K562 (cell line): ENCODE results near the gene FEM1B. TPM values are rescaled to one million over a fixed set of nuclear protein-coding genes. Genes with fewer than 3 reads are reported as not detected.

ENCODE experiments used
- E2F1 ChIP-seq: sonication (generic); formaldehyde crosslinking; IDR thresholded peaks from 2 replicates; pipeline ENCODE4 v1.8.1; 2023; ENCODE audit warnings: mild to moderate bottlenecking, missing genetic modification reagents, moderate library complexity
- E2F6 ChIP-seq, 2 experiments: IDR thresholded peaks; 2 replicates each; pipeline ENCODE4 v1.6.1; 2011; ENCODE audit warnings: borderline replicate concordance in 1 of 2, control low read depth in 1 of 2, low read depth in 1 of 2, low read length in 1 of 2, mild to moderate bottlenecking in 1 of 2, mixed read lengths in 1 of 2, moderate library complexity in 1 of 2; ENCODE audit not compliant: insufficient read depth in 1 of 2, insufficient read length in 1 of 2, poor library complexity in 1 of 2, severe bottlenecking in 1 of 2; ENCODE audit errors: extremely low read depth in 1 of 2
- EP300 ChIP-seq: IDR thresholded peaks from 2 replicates; pipeline ENCODE4 v1.6.1; 2012; ENCODE audit warnings: low read length, improper control_type of control experiment
- NBN ChIP-seq: fragments of 450-650 bp; IDR thresholded peaks from 2 replicates; pipeline ENCODE4 v1.6.1; 2016; ENCODE audit warnings: low read depth, mild to moderate bottlenecking
- RBM25 ChIP-seq: fragments of 200-400 bp; formaldehyde crosslinking; IDR thresholded peaks from 2 replicates; pipeline ENCODE4 v1.6.1; 2018; ENCODE audit warnings: low read length, low read depth, moderate library complexity; ENCODE audit not compliant: severe bottlenecking
- RBM34 ChIP-seq: fragments of 200-400 bp; formaldehyde crosslinking; IDR thresholded peaks from 2 replicates; pipeline ENCODE4 v1.6.1; 2018; ENCODE audit warnings: low read length, borderline replicate concordance; ENCODE audit not compliant: insufficient read depth
- STAT6 ChIP-seq: sonication (generic); formaldehyde crosslinking; IDR thresholded peaks from 2 replicates; pipeline ENCODE4 v1.8.1; 2023; ENCODE audit warnings: mild to moderate bottlenecking, missing genetic modification reagents
- XRCC4 ChIP-seq: IDR thresholded peaks from one replicate; pipeline ENCODE4 v1.6.1; 2011; ENCODE audit not compliant: insufficient read depth, insufficient read length; ENCODE audit errors: extremely low read depth
- ZEB2 ChIP-seq: fragments of 450-650 bp; IDR thresholded peaks from 2 replicates; pipeline ENCODE4 v1.6.1; 2016
- polyA plus RNA-seq, 8 experiments: library from polyadenylated mRNA; depleted of rRNA in 4 of 8; stranded (reverse) in 5 of 8; unstranded in 3 of 8; fragments of >200 nt; fragmentation: Nextera tagmentation in 2 of 8; fragmentation: Illumina TruSeq in 1 of 8; extraction: Ambion mirVana in 2 of 8; extraction: Trizol in 1 of 8; gene quantifications; 2 replicates each; pipeline versions ENCODE4 v1.2.1 to v1.2.3, GENCODE V29; 2011 to 2014; ENCODE audit warnings: inconsistent platforms in 1 of 8, missing spikeins in 1 of 8
- total RNA-seq, 7 experiments: library from RNA; depleted of rRNA in 6 of 7; stranded (reverse); fragments of >200 nt in 6 of 7; fragmentation: Illumina TruSeq in 2 of 7; extraction: Trizol in 2 of 7; gene quantifications; 2 replicates each; pipeline versions ENCODE4 v1.2.1 to v1.2.3, GENCODE V29; 2011 to 2021; ENCODE audit warnings: low replicate concordance in 1 of 7
- TF ChIP-seq, protein P1 (sequence below): sonication (generic); formaldehyde crosslinking; IDR thresholded peaks from 2 replicates; pipeline ENCODE4 v1.8.0; 2022; ENCODE audit warnings: mild to moderate bottlenecking, missing genetic modification reagents
- TF ChIP-seq, protein P2 (sequence below), 2 experiments: fragments of 450-650 bp in 1 of 2; sonication (generic) in 1 of 2; formaldehyde crosslinking in 1 of 2; IDR thresholded peaks; 2 replicates each; pipeline versions ENCODE4 v1.7.1 to v1.9.0; 2016 to 2022; ENCODE audit warnings: inconsistent platforms in 1 of 2, mild to moderate bottlenecking in 1 of 2, missing genetic modification reagents in 1 of 2

Gene FEM1B
- total and polyA plus RNA-seq, 9 of the 15 experiments (the other 6 are each of a cell fraction or from before 2014, with no cell fraction given) = 5.9 to 61.6 (median 20.1) TPM

GRCh38 chr15:68284616-68285258 lies 7.2 kb downstream of the FEM1B start (continued):
- TF ChIP-seq E2F1 (CRISPR knock-in tag) = no peak
- no peak for TF ChIP-seq XRCC4
- TF ChIP-seq, protein P1, sequence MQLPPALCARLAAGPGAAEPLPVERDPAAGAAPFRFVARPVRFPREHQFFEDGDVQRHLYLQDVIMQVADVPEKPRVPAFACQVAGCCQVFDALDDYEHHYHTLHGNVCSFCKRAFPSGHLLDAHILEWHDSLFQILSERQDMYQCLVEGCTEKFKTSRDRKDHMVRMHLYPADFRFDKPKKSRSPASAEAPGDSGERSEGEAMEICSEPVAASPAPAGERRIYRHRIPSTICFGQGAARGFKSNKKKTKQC (CRISPR knock-in tag) = no peak
- TF ChIP-seq RBM25 = no peak
- TF ChIP-seq ZEB2 = no peak
- TF ChIP-seq STAT6 (CRISPR knock-in tag) = no peak
- no peak for TF ChIP-seq EP300
- TF ChIP-seq, protein P2, sequence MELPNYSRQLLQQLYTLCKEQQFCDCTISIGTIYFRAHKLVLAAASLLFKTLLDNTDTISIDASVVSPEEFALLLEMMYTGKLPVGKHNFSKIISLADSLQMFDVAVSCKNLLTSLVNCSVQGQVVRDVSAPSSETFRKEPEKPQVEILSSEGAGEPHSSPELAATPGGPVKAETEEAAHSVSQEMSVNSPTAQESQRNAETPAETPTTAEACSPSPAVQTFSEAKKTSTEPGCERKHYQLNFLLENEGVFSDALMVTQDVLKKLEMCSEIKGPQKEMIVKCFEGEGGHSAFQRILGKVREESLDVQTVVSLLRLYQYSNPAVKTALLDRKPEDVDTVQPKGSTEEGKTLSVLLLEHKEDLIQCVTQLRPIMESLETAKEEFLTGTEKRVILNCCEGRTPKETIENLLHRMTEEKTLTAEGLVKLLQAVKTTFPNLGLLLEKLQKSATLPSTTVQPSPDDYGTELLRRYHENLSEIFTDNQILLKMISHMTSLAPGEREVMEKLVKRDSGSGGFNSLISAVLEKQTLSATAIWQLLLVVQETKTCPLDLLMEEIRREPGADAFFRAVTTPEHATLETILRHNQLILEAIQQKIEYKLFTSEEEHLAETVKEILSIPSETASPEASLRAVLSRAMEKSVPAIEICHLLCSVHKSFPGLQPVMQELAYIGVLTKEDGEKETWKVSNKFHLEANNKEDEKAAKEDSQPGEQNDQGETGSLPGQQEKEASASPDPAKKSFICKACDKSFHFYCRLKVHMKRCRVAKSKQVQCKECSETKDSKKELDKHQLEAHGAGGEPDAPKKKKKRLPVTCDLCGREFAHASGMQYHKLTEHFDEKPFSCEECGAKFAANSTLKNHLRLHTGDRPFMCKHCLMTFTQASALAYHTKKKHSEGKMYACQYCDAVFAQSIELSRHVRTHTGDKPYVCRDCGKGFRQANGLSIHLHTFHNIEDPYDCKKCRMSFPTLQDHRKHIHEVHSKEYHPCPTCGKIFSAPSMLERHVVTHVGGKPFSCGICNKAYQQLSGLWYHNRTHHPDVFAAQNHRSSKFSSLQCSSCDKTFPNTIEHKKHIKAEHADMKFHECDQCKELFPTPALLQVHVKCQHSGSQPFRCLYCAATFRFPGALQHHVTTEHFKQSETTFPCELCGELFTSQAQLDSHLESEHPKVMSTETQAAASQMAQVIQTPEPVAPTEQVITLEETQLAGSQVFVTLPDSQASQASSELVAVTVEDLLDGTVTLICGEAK (IDR thresholded peaks at IDR 0.05) = no peak
- TF ChIP-seq, protein P2 (CRISPR knock-in tag; IDR thresholded peaks at IDR 0.05) = no peak
- no peak for TF ChIP-seq RBM34
- peak in 1 of 2 experiments; percentile 22 for TF ChIP-seq E2F6 (IDR thresholded peaks at IDR 0.05; ENCODE audit: borderline replicate concordance in 1 of 2, extremely low read depth in 1 of 2, insufficient read depth in 1 of 2, insufficient read length in 1 of 2, low read depth in 1 of 2, low read length in 1 of 2, poor library complexity in 1 of 2, severe bottlenecking in 1 of 2)
- no peak for TF ChIP-seq NBN
